Suppressor macrophage treated with lipopolysaccharide for 4 hours (primary cell): Measurements from ENCODE around the gene ANKUB1.

Source experiments
- DNase-seq: peaks from one replicate; pipeline ENCODE4 v3.0.0-alpha.2; 2020

ANKUB1 gene

DNA sequence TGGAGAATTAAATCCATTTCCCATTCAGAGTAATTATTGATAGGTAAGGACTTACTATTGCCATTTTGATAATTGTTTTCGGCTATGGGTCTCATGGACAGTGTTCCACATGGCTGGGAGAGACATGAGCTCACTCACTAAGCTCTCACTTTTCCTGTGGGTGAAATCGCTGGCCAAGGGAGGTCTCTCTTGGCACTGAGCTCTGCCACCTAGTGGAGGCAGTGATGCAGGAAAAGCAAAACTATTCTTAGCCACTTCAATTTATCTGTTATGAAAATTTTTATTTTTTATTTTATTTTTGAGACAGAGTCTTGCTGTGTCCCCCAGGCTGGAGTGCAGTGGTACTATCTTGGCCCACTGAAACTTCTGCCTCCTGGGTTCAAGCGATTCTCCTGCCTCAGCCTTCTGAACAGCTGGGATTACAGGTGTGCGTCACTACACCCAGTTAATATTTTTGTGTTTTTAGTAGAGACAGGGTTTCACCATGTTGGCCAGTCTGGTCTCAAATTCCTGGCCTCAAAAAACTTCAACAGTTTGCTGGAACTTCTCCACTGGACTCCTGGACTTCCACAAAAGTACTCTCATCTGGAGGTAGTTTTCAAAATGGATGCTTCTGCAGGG lies 16.0 kb upstream of the ANKUB1 start:
- DNase-seq = peak; percentile 87

DNA sequence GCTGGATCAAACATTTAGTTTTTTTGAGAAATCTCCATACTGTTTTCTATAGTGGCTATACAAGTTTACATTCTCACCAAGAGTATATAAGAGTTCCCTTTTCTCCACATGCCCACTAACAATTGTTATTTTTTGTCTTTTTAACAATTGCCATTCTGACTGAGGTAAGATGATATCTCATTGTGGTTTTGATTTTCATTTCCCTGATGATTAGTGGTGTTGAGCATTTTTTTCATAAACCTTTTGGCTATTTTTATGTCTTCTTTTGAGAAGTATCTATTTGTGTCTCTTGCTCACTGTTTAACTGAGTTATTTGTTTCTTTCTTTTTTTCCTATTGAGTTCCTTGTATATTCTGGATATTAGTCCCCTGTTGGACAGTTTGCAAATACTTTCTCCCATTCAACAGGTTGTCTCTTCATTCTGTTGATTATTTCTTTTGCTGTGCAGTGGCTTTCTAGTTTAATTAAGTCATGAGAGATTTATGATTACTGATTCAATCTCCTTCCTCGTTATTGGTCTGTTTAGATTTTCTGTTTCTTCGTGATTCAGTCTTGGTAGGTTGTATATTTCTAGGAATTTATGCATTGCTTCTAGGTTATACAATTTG lies 13.9 kb upstream of the ANKUB1 start:
- DNase-seq = no peak

DNA sequence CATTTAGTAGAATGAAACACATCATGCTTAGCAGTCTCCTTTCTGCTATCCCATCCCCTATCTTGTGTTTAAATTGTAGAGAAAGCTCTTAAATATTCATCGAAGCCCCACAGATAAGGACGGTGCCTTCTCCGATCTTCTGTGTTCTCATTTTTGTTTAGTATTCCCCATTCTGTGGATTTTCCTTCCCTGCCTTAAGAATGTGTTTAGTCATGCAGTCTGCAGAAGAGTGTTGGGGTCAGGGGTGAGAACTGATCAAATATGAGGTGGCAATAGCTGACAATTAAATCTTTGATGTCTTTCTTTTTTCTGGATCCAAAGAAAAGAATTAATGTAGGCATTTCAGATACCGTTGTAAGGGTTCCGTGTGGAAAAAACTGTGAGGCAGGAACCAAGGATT lies 9.3 kb upstream of the ANKUB1 start:
- no peak for DNase-seq

DNA sequence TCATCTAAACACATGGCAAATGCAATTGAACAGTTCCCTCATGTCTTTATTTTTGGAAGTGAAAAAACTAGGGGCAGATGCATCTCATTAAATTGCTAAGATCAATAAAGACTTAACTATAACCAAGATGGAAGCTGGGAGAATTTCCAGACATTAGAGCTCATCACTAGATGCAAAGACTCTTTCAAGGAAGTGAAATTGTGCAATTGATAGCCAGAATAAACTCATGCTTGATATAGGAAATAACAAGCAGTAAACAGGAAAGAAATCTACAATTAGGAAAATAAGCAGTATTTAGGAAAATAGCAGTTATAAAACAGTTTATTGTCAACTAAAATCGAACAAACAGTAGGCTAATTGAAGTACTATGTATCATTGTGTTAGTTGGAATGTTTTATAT lies 8.8 kb upstream of the ANKUB1 start:
- no peak for DNase-seq

DNA sequence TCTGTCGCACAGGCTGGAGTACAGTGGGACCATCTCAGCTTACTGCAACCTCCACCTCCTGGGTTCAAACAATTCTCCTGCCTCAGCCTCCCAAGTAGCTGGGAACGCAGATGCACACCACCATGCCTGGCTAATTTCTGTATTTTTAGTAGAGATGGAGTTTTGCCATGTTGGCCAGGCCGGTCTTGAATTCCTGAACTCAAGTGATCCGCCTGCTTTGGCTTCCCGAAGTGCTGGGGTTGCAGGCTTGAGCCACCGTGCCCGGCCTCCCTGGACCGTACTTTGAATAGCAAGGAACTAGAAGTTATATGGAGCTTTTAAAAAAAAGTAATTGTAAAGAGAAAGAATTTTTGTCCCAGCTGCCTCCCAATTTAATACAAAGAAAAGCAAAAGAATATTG lies 8.3 kb upstream of the ANKUB1 start:
- no peak for DNase-seq

DNA sequence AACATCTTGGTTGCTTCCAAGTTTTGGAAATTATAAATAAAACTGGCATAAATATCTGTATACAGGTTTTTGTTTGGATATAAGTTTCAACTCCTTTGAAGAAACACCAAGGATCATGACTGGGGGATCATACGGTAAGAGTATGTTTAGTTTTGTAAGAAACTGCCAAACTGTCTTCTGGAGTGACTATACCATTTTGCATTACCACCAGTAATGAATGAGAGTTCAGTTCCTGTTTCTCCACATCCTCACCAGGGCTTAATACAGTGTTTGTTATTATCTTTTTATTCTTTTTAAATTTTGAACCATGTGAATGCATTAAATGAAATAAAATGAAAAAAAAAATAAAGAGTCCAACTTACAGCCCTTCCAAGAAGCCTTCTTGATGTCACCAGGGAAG lies 3.7 kb upstream of the ANKUB1 start:
- no peak for DNase-seq

DNA sequence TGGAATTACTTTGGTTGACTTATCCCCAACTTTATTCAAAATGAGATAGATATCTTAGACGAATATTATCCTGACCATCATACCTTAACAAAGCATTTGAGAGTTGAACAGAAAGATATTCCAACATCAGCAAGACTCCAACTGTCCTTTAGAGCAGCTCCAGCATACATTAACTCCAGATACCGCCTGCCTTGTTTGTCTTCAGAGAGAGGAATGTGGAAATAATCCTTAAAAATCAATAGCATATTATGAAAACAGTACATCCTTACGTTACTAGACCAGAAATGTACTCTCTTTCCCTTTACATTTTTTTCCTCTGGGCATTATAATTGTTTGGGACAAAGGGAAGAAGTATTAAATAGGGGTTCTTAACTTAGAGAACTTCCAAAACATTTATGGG lies 1.7 kb downstream of the ANKUB1 start:
- DNase-seq = no peak

DNA sequence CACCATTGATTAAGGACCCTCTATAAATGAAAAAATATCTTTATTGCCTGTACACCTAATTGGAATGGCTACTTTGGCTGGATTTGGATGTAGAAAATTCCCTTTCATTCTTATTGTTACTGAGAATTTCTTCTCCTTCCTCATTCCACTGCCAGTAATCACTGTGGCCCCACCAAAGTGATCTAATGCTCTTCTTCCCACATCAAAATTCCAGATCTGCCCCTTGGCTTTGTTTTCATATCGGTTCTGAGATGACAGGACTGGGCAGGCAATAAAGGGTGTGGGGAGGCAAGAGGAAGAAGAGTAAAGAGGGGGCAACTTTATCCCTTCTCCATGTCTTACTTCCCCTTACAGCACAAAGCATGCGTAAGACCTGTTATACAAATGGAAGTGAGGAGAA lies 2.1 kb downstream of the ANKUB1 start:
- peak; percentile 58 for DNase-seq

DNA sequence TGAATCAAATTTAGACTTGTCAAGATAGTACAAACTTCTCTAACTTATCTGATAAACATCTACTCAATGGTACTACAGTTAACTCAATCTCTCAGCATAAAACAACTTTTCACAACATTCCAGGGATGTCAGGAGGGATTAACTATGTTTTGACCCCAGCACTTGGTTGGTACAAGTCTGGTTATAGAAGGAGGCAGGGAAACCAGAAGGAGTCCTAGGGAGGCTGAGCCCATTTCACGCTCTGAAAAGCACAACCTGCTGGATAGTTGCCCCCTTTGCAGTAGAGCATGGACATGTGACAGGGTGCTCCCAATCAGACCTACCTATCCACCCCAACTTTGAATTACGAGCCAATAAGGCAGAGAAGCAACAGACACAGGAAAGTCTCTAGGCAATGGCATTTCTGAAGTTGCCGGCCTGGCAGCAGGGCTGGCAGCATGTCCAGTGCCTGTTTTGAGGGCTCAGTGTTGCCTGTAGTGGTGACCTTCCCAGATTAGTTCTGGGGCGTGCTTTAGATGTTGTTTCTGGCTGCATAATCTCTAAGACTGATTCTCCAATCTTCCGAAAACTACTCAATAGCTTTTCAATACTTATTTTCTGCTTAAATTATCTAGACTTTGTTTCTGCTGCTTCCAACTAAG lies 8.2 kb downstream of the ANKUB1 start:
- DNase-seq = no peak

DNA sequence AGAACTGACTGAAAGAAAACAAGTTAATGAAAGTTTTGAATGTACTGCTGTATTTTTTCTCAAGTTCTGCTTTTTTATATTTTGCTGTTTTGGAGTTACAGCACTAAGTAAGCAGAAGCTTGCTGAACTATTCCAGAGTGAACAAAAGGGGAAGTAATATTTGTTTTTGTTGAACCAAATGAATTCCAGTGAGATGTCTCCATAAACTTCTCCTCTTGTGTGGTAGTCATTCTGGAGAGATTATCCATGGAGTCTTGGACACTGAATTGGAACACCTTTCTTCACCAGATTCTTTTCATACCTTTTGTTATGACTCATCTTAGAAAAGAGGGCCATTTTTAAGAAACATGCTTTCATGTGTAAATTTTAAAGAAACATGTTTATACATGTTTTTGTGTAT lies 8.8 kb downstream of the ANKUB1 start:
- DNase-seq = peak; percentile 79

DNA sequence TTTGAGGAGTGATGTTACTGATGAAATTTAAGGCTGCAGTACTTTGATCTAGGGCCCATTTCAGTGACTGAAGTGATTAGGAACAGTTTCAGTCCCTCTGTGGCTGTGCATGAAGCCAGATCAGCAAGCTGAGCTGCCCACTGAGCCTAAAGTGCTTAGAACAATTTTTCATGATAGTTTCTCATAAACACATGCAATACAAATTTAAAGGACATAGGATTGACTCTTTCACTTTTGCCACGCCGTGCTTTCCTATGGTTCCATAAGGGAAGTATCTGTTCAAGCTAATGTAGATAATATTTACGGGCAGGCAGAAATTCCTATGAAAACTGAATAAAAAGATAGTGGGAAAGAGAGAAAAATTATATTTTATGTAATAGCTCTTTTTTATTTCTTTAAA lies 10.6 kb downstream of the ANKUB1 start:
- DNase-seq = peak; percentile 44

DNA sequence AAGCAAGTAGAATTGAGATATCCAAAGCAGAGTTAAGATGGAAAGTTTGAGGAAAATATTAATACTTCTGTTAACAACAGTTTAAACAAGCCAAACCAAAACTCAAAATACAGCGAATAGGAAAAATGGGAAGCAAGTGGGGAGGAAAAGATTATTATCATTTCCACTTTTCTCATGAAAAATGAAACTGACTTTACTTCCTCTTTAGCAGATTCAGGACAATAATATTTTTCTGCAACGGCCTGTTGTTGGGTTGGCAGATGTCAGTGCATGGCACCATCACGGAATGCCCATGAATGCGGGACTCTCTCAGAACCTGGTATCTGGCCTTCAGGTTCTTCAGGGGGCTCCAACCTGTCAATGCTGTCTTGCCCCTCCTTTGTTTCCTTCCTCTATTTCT lies 11.1 kb downstream of the ANKUB1 start:
- DNase-seq = peak; percentile 84

DNA sequence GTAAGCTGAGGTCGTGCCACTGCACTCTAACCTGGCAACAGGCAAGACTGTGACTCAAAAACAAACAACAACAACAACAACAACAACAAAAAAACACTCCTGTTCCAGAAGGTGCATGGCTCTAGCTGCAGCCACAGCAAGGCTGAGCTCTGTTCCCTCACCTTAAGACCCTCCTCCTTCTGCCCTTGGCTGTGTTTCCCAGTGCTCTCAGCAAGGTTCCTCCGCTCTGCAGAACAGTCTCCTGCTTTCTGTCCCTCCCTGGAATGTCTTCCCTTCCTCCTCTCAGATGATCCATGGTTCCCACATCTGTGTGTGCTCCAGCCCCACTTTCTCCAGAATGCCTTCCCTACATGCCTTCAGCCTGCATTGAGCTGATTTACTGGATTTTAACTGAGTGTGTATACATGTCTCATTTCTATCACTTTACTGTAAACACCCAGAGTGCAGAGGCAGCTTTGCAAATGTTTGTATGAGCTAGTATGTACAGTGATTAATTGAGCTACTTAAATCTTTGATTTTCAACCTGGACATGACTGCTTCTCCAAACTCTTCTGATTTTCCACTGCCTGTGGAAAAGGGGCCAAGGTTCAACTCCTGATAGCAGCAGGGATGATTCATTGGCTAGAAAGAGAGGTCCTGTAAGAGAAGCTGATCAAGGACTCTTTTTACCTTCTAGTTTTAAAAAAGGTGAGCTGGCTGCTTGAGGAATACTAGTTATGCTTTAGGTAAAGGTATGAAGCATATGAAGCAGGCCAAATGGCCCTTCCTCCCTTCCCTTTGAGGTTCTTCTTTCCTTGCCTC lies 14.7 kb downstream of the ANKUB1 start:
- DNase-seq = no peak

DNA sequence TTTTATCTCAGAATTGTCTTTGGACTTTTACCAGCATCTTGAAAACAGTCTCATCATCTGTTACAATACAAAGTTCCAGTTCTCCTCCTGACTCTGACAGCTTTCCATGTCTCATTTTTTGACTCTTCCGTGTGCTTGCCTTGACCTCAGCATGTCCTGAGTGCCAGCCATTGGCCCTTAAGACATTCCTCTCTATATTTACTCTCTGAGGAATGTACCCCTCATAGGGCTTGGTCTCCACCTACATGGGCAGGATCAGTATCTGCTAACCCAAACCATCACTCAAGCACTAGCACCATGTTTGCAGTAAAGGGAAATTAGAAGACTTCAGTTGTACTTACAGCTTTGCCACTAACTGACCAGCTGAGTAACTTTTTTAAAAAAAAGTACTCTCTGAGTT lies 16.2 kb downstream of the ANKUB1 start:
- no peak for DNase-seq

DNA sequence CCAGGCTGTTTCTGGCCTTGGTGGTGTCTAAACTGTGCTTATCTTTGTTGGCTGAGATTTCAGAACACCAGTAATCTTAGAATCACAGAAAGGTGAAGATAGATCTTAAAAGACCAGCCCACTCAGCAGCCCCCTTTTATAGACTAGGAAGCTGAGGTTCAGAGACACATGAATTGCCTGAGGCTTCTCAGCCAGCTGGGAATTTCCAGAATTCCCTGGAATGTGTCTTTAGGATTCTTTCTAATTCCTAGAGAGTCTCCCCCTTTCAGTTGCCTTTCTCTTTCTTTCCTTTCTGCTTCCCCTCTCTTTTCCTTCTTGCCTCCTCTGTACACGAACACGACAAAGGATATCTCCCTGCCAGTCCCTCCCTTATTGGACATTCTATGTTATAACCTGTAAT lies 19.5 kb downstream of the ANKUB1 start:
- DNase-seq = no peak

DNA sequence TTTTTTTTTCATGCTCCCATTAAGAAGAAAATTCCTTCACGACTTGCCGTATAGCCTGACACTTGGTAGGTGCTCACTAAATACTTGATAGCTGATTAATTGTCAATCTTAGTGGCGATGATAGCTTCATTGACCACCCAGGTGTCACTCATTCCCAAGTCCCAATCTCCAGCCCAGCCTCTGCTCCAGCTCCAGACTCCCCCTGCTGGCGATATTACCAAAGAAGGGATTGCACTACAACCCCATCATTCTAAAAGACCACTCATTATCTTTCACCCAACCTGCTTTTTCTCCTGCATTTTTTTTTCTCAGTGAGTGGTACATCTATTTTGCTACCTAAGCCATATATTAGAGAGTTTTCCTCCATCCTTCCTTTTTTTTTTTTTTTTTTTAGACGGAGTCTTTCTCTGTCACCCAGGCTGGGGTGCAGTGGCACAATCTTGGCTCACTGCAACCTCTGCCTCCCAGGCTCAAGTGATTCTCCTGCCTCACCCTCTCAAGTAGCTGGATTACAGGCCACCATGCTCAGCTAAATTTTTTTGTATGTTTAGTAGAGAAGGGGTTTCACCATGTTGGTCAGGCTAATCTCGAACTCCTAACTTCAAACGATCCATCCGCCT lies 20.6 kb downstream of the ANKUB1 start:
- peak; percentile 65 for DNase-seq

DNA sequence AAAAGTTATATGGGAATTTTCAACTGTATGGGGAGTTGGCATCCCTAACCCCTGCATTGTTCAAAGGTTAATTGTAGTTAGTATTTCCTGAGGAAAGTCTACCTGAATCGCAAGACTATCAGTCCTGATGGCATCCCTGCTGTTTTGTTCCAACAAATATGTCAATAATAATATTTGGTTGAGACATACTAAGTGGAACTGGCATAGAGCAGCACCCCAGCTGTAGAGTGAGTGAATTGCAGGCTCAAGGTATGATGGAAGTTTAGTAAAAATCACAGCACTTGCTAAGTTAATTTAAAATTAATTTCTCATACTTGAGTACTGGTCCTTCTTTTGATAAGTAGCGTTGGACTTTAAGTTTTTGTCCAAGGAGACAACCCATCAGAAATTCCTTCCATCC lies 22.1 kb downstream of the ANKUB1 start:
- DNase-seq = no peak

DNA sequence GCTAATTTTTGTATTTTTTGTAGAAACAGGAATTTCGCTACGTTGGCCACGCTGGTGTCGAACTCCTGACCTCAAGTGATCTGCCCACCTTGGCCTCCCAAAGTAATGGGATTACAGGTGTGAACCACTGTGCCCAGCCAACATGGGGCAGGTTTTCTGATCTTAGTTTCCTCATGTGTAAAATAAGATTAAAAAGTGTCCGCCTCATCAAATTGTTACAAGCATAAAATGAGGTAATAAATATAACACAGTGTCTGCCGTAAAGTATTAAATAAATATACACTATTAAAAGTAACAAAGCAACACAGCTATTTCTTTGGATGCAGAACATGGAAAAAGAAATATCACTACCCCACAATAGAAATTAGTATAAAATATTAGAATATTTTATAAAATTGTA lies 23.6 kb downstream of the ANKUB1 start:
- DNase-seq = no peak

DNA sequence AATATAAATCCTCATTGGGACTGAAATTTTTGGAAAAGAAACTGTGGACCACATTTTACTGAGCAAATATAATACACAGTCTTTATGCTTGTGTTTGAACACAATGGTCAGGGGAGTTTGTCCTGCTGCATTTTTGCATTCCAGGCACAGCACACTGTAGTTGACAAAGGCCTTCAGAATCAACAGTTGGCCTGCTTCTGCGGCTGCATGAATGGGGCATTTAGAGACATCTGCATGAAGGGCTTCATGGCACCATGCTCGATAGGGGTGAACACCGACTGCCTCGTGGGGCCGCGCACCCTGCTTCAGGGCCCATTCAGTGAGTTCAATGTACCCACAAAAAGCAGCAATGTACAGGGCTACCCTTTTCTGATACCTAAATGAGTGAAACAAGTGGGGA lies 24.6 kb downstream of the ANKUB1 start:
- DNase-seq = no peak

DNA sequence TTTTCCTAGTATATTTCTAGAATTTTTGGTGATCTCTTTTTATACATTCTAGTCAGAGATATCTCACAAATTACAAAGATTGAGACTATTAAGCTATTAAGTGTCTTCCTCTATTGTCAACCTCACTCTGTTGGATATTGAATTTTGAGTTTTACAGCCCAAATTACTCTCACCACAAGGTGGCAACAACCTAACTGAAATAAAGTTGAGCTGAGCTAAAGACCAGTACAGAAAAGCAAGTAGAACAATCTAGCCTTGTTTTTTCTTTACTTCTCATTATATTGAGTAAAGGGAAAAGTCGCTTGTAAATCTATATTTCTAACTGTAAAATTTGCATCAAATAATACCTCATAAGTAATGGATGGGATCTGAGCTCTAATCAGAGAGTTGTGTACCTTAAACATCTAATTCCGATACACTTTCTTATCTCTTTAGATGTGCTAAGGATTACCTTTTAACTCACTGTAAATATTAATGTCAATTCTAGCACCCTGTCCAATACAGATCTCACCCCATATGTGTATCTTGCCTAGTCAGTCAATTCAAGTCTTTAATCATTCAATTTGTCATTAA lies 26.5 kb downstream of the ANKUB1 start:
- DNase-seq = peak; percentile 58

DNA sequence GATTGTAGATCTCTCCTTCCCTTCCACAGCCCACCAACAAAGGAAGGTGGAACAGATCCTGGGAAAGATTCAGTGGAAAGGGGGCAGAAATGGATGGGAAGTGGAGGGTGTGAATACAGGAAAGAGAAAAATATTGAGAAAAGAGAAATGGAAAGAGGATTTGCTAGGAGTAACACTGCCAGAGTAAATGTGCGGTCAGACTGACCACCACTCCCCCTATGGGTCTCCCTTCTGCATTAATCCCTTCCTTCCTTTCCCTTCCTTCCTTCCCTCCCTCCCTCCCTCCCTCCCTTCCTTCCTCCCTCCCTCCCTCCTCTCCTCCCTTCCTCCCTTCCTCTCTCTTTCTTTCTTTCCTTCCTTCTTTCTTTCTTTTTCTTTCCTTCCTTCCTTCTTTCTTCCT lies 28.1 kb downstream of the ANKUB1 start:
- no peak for DNase-seq

DNA sequence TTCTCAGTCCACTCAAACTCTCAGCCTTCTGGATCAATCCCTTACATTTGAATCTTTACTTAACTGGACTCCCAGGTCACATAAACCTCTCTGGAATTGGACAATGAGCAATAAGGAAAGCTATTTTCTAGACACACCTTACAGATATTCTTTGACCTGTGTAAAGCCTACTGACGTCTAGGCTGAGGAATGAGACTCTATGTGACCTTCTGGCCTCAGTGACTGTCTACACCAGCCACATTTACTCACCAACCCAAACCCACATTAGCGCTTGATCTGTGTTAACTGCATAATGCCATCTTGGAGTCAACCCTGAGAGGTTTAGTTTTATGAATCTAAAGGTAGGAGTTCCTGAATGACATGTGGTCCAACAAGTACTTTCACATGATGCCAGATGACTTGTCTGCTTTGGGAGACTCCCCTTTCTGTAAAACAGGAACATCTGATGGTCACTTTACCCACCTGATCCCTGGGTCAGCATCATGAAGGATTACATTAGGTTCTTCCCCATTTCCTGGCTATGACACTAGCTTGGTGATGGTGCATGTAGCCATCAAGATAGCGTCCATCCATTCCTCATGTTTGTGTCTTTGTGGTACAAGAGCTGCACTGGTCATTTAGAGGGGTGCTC lies 28.7 kb downstream of the ANKUB1 start:
- DNase-seq = peak; percentile 46

DNA sequence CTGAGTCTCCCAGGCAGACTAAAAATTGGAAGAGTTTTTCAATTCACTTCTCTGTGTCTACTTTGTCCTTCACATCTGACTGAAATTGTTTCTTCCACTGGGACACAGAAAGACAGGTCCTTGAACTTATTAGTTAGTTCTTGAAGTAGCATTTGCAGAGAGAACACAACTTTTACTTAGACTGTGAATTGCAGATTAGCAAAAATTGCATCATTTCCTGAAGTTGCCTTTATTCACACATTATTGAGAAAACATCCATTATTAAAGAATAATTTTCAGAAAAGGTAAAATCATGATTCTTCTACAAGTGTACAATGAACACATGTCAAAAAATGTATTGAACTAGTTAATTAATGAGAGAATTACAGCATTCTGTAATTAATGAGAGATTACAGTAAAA lies 38.6 kb downstream of the ANKUB1 start:
- DNase-seq = no peak
